ENCODE data around the gene SLC30A1.
"Not testable (repeated sequence)": the region's sequence is repeated elsewhere in the genome, so short reads cannot be mapped to it uniquely, and the experiment has no call there.

The SLC30A1 gene

DNA sequence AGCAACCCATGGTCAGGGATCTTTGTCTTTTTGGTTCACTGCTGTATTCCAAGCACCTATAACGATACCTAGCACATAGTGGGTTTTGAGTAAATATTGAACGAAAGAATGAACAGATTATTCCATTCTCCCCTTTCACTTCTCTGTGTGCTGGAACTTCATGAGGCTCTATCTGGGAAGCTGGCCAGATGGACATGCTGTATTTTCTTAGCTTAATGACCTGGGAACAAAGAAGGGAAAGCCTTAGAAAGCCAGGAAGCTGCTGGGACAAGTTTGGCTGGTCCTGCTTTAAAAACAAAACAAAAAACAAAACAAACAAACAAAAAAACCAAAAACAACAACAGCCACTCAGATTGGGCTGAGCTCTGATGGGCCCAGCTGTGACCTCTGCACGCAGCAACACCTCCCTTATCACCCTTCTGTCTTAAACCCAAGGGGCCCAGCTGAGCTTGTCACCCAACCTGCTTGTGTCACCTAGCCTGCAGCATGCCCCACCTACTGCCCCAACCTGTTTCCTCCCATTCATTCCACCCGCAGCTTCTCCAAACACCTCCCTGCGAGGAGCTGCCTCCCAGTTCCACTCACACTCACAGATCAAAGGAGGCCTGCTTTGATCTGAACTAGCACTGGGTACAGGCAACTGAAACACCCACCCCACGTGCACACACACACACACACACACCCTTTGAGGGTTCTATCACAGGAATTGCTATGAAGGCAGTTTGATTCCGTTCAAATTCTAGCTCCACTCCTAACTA lies 37.1 kb downstream of the SLC30A1 start:
- DNase-seq, result no peak

DNA sequence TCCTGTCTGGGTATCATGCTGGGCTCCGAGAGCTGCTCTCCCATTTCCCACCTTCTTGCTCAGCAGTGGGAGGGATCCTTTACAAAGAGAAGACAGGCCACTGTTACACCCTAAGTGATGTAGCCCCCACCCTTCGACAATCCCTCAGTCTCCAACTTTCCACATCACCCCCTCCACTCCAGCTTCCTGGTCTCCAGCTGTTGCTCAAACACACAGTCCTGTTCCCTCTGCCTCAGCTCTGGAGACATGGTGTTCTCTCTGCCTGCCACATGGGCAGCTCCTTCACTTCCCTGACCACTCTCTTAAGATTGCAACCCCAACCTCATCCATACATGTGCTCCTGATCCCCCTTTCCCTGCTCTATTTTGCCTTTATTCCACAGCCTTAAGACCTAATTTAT lies 37.7 kb downstream of the SLC30A1 start:
- no peak for DNase-seq

DNA sequence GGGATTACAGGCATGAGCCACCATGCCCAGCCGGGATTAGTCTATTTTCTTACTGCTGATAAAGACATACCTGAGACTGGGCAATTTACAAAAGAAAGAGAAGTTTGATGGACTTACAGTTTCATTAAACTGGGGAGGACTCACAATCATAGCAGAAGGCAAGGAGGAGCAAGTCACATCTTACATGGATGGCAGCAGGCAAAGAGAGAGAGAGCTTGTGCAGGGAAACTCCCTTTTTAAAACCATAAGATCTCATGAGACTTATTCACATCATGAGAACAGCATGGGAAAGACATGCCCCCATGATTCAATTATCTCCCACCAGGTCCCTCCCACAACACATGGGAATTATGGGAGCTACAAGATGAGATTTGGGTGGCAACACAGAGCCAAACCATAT lies 38.1 kb downstream of the SLC30A1 start:
- not testable (repeated sequence) for DNase-seq

- DNase-seq, result no peak
Measured at GRCh38 chr1:211538287-211538686, 40.7 kb downstream of the SLC30A1 start.

- no peak for DNase-seq
Measured at GRCh38 chr1:211537253-211537652, 41.7 kb downstream of the SLC30A1 start.

DNA sequence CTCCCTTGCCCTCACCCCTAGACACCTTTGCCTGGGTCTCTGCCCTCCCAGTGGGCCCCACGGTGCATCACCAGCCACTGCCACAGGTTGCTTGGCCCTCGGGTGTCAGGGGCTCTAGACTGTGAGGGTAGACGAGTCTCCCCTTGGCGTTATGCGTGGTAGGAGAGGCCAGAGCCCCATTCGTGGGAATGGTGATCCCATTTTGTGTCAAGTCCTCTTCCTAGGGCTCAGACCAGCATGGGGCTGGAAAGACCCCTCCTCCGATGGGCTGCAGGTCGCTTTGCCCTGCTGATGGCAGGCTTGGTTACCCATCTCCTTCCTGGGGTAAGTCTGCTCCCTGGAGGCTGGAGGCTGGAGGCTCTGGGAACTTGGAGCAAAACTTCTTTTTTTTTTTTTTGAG lies 42.4 kb downstream of the SLC30A1 start:
- no peak for DNase-seq

GRCh38 chr1:211535346-211535745 lies 43.6 kb downstream of the SLC30A1 start:
- DNase-seq, result no peak

- no peak for DNase-seq
Measured at GRCh38 chr1:211534545-211535291, 44.2 kb downstream of the SLC30A1 start.

DNA sequence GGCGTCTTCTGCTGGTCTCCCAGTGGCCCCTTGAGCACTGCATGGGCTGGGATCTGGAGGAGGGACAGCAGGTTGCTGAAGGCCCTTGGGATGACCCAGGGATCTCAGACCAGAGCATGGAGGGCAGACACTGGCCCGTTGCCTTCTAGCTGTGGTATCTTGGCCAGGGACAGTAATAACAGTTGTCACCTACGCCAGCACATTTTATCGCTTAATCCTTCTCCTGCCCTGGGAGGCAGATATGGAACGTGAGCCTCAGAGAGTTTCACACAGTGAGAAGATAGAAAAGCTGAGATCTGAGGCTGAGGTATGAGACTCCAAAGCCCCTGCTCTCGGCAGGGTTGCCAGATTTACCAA lies 46.9 kb downstream of the SLC30A1 start:
- DNase-seq, result no peak

- no peak for DNase-seq
Measured at GRCh38 chr1:211531194-211532087, 47.5 kb downstream of the SLC30A1 start.

GRCh38 chr1:211530102-211530501 lies 48.9 kb downstream of the SLC30A1 start:
- DNase-seq, result no peak

DNA sequence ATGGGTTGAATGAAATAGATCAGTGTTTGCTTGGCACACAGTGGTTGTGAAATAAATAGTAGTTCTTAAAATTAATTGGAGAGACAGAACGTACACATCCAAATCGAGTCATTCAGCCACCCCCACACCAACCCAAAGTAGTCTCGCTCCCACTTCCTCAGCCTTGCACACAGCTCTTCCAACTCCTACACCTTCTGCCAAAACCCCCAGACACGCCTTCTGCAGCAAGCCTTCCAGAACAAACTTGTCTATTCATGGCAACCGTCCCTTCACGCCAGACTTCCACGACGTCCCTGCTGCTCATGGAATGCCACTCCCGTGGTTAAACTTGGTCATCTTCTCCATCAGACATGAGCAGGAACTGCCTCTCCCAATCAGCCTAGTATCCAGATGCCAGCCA lies 49.5 kb downstream of the SLC30A1 start:
- DNase-seq, result no peak

DNA sequence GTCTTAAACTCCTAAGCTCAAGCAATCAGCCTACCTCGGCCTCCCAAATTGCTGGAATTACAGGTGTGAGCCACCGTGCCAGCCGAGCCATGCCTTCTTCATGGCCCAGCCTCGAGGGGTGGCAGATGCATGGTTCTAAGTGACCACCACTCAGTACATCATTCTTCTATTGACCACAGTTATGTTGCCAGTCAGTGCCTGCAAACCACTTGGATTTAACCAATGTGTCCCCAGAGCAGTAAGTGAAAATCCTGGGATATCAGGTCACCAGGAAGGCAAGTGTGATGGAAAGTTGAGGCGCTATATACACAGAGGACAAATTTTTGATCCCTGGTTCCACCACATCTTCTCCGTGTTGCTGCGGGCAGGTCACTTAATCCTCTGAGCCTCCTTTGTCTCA lies 50.0 kb downstream of the SLC30A1 start:
- no peak for DNase-seq

DNA sequence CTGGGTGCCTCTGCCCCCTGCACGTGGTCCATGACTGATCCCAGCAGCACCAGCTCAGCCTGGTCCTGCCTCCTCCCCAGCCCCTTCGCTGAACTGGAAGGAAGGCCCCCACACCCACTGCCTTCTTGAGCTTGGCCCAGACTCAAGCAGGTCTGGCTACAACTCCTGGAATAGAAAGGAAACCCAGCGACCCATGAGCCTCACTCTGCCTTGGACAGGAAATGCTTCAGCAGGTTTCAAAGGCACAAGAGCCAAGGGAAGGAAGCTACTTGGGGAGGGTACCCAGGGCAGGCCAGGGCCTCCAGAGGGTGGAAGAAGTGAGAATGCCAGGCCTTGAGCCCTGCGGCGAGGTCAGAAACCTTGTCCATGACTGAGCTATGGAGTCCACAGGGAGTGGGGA lies 51.1 kb downstream of the SLC30A1 start:
- no peak for DNase-seq

GRCh38 chr1:211527006-211527405 lies 52.0 kb downstream of the SLC30A1 start:
- no peak for DNase-seq

- DNase-seq, result no peak
Measured at GRCh38 chr1:211526101-211526500, 52.9 kb downstream of the SLC30A1 start.

GRCh38 chr1:211525101-211525676 lies 53.8 kb downstream of the SLC30A1 start:
- DNase-seq, result no peak

DNA sequence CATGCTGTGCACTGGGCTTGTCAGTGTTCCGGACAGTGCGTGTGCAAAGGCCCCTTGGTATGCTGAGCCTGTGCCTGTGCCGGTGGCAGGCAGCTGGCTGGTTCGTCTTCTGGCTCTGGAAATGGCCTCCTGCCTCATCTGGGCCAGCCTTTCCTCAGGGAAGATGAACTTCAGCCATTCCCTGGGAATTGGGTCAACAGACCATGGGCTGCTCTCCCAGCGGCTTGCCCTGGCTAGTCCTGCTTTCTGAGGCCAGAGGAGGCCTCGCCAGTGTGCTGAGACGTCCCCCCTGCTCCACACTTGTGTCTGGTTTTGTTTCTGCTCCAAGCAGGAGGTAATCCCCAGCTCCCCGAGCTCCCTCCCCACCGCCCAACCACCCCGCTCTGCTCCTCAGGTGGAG lies 54.4 kb downstream of the SLC30A1 start:
- DNase-seq, result no peak

DNA sequence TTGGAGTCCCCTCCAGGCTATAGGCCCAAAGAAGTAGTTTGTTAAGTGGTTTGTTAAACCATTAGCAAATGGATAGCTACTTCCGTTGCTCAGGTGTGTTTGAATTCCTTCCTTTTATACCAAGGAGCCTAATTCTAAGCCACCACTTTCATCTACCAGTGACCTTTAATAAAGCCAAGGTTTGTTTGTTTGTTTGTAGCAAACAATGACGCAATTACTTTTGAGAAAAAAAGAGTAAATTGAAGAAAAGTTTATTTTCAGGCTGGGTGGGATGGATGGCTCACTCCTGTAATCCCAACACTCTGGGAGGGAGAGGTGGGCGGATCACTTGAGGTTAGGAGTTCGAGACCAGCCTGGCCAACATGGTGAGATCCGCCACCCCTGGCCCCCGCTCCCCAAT lies 56.2 kb downstream of the SLC30A1 start:
- no peak for DNase-seq

Data from effector CD8-positive, alpha-beta T cell (primary cell).